HG03354 (cell line): Measurements from ENCODE around the gene ARHGAP44.

Experiments
- ATAC-seq: cut with Tn5 transposase; IDR thresholded peaks from one replicate; pipeline ENCODE4 v1.9.1; 2021; ENCODE audit warnings: mild to moderate bottlenecking; ENCODE audit not compliant: unreplicated experiment, poor library complexity, severe bottlenecking

ARHGAP44 gene

DNA sequence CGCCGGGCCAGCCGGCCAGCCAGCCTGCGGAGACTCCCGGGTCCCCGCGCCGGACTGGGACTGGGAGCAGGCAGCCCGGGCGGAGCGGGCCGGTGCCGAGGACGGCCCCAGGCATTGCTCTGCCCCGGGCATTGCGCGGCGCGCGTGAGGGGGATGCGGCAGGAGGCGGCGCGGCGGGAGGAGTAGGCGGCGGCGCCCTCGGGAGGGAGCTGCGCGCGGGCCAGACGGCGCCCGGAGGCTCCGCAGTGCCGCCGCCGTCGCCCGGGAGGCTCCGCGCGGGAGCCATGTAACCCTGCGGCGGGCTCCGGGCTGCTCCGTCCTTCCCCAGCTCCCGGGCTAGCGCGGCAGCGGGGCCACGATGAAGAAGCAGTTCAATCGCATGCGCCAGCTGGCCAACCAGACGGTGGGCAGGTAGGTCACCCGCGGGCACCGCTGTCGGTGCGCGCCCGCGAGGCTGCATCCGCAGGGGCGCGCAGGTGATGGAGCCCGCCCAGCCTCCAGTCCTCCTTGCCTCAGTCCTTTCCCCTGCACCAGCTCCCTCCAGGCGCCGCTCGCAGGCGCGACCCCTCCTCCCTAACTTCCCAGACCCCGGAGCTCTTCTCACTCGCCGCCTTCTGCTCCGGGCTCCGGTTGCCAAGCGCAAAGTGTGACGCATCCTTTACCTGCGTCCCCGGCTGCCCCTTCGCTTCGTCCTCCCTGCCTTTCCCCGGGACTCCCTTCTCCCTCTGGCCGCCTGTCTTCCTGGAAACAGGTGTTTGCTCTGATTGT is at the start of gene ARHGAP44:
Gene ARHGAP44 (plus strand): TSS at position 18 of the 768 bp plus-strand sequence. CDS start 341 bp downstream, at position 359.
- peak; percentile 84 for ATAC-seq

DNA sequence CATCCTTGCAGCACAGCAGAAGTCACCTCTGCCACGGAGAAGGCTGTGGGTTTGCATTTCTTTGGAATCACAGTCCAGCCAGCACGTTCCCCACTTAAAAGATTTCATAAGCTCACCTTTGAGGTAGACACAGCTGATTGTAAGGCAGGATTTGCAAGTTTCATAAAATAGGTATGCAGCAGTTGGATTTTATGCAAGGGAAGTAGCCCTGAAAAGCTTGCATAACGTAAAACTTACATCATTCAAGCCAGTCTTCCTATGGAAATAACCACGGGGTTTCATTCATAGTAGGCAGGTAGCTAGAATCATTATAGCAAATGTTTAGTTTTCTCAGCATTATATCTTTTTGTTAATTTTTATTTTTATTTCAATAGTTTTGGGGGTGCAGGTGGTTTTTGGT is 49.8 kb upstream of the ARHGAP44 start:
- no peak for ATAC-seq

DNA sequence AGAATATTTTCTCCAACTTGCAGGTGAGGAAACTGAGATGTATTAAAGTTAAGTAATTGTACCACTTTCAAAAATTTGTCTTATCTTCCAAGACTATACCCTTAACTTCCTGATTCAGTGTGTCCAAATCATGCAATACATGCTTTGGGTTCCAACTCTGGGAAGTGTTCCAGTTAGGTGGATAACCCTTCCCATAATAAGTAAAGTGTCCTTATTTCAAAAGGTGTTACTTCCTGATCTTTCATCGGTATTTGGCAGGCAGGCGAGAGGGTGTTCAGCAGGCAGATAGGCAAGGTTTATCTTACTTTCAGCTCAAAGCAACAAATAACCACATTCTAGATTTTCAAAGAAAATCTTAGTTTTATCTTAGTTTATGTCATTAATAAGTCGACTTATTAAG is 46.3 kb upstream of the ARHGAP44 start:
- ATAC-seq, result no peak

GRCh38 chr17:12744298-12744697 is 45.0 kb upstream of the ARHGAP44 start:
- no peak for ATAC-seq

GRCh38 chr17:12744786-12745185 is 44.5 kb upstream of the ARHGAP44 start:
- no peak for ATAC-seq

DNA sequence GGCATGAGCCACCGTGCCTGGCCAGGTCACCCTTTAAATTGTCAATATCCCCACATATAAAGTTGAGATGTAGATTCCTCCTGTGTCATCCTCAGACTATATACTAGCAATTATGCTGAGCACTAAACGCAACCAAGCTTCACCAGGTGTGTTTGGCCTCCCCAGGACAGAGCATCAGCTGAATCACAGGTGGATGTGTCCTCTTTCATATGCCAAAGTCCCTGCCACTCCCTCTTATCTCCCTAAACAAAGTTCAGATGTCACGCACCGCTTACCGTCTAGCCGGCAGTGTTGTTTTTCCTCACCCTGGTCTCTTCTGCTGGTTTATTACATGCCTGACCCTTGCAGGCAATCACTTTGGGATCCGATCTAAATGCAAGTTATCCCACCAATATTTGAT is 43.8 kb upstream of the ARHGAP44 start:
- ATAC-seq, result no peak

- no peak for ATAC-seq
These were observed 32.5 kb upstream of the ARHGAP44 start for GRCh38 chr17:12756786-12757185.

- ATAC-seq, result no peak
These were observed 30.2 kb upstream of the ARHGAP44 start for GRCh38 chr17:12759090-12759489.

GRCh38 chr17:12765548-12765947 is 23.8 kb upstream of the ARHGAP44 start:
- no peak for ATAC-seq

- no peak for ATAC-seq
These were observed 21.0 kb upstream of the ARHGAP44 start for GRCh38 chr17:12768255-12768654.

DNA sequence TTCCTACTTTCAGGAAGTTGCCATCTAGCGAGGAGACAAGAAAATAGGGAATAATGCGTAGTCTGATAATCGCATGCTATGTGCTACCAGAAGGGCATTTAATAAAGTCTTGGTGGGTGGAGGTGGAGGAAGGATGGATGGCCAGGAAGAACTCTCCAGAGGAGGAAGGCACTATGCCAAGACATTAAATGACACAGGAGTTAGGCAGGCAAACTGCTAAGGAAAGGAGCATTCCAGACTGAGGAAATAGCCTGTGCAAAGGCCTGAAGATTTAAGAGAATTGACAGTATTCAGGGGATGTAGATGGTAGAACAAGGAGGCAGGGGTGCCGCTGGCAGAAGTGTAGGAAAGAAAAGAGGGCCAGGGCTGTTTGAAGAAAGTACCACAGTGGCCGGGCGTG is 19.3 kb upstream of the ARHGAP44 start:
- no peak for ATAC-seq

DNA sequence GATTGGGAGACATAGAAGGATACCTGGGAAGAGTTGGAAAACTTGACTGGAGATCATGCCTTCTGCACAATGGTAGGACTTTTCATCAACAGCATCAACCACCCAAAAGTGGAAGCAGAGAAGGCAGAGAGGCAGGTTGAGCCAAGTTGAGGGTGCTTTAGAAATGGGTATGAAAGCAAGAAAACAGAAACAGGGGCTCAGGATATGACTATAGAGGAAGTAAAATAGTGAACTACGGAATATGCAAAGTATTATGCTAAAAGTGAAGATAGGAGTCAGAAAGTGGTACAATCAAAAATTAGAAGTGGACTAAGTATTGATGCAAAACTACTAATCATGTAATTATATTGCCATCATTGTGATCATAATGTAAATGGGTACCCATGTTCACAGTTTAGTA is 16.1 kb upstream of the ARHGAP44 start:
- no peak for ATAC-seq

DNA sequence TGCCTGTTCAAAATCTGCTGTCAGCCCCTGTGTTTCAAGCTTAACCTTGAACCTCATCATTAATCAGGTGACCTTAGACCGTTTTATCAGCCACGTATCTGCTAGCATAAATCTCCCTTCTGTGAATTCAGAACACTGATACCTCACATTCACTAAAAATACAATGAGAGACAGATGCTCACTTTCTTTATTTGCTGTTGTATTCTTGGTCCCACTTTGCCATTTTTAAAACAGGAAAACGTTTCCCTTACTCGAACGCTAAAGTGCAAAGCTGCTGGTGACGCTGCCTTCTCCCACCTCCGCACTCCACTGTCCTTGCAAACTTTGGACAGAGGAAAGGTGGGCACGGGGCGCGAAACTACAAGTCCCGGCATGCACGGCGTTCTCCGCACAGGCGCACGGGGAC is 220 bp upstream of the ARHGAP44 start:
- peak; percentile 96 for ATAC-seq

DNA sequence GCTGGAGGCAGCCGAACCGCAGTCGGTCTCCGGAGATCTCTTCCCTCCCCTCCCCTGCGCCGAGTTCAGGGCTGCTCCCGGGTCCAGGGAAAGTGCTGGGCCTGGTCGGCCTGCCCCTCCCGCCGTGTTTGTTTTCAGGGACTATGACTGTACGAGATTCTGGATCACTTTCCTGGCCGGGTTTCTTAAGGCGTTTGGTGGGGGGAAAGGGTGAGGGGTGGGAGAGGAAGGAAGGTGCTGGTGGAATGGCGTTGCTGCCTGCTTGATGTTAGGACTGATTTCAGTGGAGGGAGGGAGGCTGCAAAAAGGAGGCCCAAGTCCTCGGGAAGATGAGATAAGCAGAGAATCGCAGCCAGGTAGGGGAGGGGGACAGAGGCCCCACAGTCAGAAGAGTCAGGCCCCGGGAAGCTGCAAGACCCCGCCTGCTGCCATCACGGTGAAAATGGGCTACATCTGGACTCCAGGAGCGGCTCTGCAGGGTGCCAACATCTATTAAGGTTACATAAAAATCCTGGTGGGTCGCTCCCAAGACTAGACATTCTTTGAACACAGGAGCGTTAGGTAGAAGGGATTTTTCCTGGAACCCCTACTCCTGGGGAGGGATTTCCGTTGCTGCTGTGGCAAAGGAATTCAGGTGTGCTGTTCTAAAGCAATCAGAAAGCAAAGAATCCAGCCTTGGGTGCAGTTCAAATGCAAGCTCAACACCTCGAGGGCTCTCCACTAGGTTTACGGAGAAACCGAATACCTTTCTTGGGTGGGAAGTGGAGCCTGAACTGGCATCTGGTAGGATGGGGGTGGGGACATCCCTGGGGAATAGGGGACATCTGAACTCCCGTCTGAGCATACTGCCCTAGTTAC is 1.2 kb downstream of the ARHGAP44 start:
- ATAC-seq, result no peak

GRCh38 chr17:12794919-12795532 is 5.7 kb downstream of the ARHGAP44 start:
- ATAC-seq, result no peak

DNA sequence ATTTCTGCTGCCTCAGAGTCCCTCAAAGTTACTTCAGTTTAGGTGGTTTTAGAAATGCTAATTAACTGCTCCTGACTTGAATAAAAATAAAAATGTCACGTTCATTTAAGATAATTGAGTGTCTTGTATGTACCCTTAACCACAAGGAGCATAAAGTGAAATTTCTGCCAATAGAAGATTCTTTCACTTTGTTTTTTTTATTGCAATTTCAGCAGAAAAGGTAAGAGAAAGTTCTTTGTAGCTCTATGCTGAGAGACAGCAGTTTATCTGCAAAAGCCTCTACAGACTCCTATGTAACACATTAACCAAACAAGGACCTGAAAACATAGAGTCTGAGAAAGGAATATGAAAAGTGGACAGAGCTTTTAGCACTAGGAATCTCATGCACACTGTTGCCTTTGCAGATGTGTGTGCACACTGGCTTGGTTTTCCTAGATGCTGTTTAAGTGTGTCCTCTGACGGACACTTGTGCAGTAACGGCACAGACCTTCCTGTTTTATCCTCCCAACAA is 11.6 kb downstream of the ARHGAP44 start:
- no peak for ATAC-seq

DNA sequence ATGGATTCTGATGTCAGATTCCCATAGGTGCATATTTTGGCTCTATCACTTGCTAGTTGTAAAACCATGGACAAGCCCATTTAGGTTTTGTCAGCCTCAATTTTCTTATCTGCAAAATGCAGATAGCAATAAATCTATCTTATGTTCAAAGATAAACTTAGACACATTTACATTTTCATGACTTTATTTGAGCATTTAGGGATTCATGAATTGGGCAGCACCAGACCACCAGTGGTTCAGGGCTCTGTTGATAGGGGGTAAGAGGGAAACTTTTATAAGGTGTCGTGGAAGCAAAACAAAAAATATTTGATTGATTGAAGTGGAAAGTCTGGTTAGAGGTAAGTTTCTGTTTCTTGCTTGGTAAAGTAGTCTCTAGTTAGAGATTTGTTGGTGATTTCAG is 17.3 kb downstream of the ARHGAP44 start:
- ATAC-seq, result no peak

- ATAC-seq, result no peak
These were observed 19.4 kb downstream of the ARHGAP44 start for GRCh38 chr17:12808723-12809122.

DNA sequence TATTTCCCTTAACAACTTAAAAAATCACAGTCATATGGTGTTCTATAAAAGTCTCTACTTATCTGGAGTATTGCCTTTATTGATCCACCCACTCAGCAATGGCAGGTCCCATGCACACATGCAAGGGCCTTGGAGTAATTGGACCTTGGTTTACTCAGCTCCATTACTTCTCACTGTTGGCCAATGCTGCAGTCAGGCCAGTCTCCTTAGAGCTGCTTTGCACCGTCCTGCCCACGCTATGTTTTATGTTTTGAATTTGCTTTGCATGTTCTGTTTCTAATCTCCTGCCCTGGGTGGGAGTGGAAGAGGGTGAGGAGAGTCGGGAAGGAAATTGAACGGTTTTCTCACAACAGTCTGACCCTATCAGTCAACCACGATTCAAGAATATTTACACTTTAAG is 23.6 kb downstream of the ARHGAP44 start:
- no peak for ATAC-seq

- no peak for ATAC-seq
These were observed 24.4 kb downstream of the ARHGAP44 start for GRCh38 chr17:12813664-12814063.
